GM18526 (cell line): ENCODE data around the gene KCNB1.

ENCODE experiments used
- POLR2A ChIP-seq: IDR thresholded peaks from 3 replicates; pipeline ENCODE4 v1.6.1; 2011; ENCODE audit not compliant: insufficient read length; ENCODE audit errors: extremely low read depth

KCNB1 gene

GRCh38 chr20:49417843-49418555 is 64.5 kb downstream of the KCNB1 start:
- TF ChIP-seq POLR2A, result no peak

DNA sequence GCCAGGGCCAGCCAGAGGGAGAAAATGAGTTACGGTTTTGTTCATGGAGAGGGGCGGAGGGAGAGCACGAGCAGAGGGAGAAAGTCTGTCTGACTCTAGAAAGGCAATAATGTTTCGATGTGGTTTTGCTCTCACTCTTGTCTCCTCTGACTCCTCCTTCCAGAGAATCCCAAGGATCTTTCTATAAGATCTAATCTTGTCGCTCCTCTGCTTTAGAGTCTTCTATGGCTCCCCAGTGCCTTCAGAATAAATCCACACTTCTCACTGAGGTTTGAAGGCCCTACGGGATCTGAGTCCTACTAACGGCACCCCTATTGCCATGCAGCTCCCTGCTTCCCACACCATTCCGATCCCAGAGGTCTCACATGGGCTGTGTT is 66.8 kb downstream of the KCNB1 start:
- no peak for TF ChIP-seq POLR2A

DNA sequence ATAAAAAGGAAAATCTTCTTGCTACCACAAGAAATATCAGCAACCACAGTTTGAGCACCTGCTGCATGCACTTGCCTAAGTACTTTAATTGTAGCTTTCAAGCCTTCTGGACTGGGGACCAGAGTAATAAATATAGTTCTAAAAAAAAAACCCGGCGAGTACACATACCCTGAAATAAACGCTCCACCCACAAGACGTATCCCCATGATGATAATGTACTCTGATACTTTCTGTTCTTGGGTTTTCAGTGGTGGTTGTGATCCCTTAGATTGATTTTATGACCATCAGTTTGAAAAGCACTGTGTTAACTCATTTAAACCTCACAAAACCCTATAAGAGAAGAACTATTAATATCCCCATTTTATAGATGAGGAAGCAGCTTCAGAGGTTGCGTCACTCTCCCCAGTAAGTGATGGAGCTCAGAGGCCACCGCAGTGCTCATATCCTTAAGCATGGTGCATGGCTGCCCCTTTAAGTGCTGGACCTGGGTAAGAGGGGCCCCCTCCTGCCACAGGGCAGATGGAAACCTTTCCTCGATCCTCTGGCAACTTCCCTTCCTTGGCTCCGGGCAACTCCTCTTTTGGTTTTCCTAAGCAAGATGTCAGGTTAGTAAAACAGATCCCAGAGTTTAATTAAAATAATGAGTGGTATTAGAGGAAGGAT is 67.3 kb downstream of the KCNB1 start:
- TF ChIP-seq POLR2A, result no peak

- no peak for TF ChIP-seq POLR2A
Measured at GRCh38 chr20:49413677-49414076, 68.8 kb downstream of the KCNB1 start.

- TF ChIP-seq POLR2A, result no peak
Measured at GRCh38 chr20:49412953-49413352, 69.5 kb downstream of the KCNB1 start.

GRCh38 chr20:49412254-49412653 is 70.2 kb downstream of the KCNB1 start:
- TF ChIP-seq POLR2A, result no peak

GRCh38 chr20:49411221-49411925 is 71.1 kb downstream of the KCNB1 start:
- no peak for TF ChIP-seq POLR2A

- no peak for TF ChIP-seq POLR2A
Measured at GRCh38 chr20:49409302-49409974, 73.0 kb downstream of the KCNB1 start.

GRCh38 chr20:49408509-49409104 is 73.9 kb downstream of the KCNB1 start:
- TF ChIP-seq POLR2A, result no peak

- TF ChIP-seq POLR2A, result no peak
Measured at GRCh38 chr20:49406666-49407065, 75.8 kb downstream of the KCNB1 start.

- no peak for TF ChIP-seq POLR2A
Measured at GRCh38 chr20:49405696-49406095, 76.8 kb downstream of the KCNB1 start.

GRCh38 chr20:49405062-49405683 is 77.3 kb downstream of the KCNB1 start:
- TF ChIP-seq POLR2A, result no peak

DNA sequence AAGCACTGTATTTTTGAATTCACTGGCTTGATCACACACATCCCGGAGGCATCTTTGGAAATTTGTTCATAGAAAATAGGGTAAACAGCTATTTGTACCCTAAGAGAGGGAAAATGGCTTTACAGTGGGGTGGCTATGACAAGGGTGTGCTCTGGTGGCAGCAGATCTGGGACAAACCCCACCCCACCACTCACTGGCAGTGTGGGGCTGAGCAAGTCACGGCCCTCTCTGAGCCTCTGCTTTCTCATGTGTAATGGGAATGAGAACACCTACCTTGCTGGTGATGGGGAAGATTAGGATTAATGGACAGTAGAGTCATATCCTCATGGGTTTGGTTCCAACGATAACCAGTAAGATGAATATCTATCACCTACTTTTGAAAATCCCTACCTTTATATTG is 78.0 kb downstream of the KCNB1 start:
- TF ChIP-seq POLR2A, result no peak

DNA sequence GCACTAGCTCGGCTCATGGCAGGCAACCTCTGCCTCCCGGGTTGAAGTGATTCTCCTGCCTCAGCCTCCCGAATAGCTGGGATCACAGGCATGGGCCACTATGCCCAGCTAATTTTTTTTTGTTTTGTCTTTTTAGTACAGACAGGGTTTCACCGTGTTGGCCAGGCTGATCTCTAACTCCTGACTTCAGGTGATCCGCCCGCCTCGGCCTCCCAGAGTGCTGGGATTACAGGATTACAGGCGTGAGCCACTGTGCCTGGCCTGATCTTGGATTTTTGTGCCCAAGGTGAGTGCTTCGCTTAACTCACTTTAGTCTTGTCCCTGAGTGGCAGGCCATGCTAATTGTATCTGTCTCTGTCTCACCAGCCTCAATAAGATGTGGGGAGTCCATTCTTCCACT is 78.6 kb downstream of the KCNB1 start:
- no peak for TF ChIP-seq POLR2A

GRCh38 chr20:49403012-49403411 is 79.5 kb downstream of the KCNB1 start:
- TF ChIP-seq POLR2A, result no peak
